GM18505 (cell line): ENCODE measurements around the gene CYP11A1.

Experiments used
- ATAC-seq: cut with Tn5 transposase; IDR thresholded peaks from one replicate; pipeline ENCODE4 v1.9.1; 2021; ENCODE audit not compliant: unreplicated experiment
- POLR2A ChIP-seq: IDR thresholded peaks from 4 replicates; pipeline ENCODE4 v1.6.1; 2011; ENCODE audit warnings: borderline replicate concordance; ENCODE audit not compliant: insufficient read depth, insufficient read length; ENCODE audit errors: extremely low read depth

The CYP11A1 gene

GRCh38 chr15:74367296-74367854 lies at the start of gene CYP11A1:
TSS of gene CYP11A1 (minus strand) at chr15:74367646. CDS start at chr15:74367585, 61 bp downstream.
- TF ChIP-seq POLR2A, result no peak
- no peak for ATAC-seq

DNA sequence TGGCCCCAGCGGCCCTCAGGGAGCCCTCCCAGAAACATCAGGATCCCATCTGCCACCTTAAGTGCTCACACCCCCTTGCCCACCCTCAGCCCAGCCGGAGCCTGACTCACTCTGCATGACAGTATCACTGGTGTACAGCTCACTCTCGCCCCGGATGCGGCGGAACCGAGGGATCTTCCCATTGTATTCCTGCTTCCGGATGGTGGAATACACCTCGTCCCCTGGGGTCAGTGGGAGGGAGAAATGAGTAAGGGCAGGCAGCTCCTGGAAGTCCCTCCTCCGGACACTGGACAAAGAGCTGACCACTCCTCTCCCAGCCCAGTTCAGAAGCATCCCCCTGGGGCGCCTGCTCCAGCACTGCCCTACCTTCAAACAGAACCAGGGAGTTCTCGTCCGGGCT lies 49.8 kb upstream of the CYP11A1 start:
- no peak for TF ChIP-seq POLR2A
- no peak for ATAC-seq

- TF ChIP-seq POLR2A, result peak; percentile 44
- ATAC-seq, result no peak
Observed at GRCh38 chr15:74415966-74416916, 48.8 kb upstream of the CYP11A1 start.

DNA sequence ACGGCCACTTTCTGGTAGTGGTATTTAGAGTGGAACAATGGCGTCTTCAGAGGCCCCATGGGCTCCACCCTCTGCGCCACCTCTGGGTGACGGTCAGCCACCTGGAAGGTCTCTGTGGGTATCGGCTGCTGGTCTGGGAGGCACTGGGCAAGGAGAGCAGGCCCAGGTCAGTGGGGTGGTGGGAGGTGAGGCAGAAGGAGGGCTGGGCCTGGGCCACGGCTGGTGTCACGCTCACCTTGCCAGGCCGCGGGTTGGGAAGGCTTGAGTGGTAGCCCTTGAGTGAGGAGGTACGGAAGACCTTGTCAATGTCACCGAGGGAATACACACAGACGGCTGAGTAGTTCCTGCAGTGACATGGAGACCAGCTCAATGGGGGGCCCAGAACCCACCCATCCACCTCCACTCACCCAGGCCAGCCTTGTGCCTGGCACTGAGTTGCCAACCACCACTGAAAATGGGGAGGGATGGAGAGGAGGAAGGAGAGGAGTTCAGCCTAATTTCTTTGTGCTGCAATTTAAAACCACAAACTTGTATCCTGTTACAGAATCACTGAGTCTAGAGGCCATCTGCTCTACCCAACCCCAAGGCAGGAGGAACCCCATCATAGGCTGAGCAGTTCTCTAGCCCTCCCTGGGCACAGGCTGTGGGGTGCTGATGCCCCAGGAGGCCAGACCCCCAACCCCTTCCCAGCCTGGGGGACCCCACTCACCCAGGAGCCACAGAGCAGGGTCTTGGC lies 47.3 kb upstream of the CYP11A1 start:
- ATAC-seq, result no peak
- no peak for TF ChIP-seq POLR2A

GRCh38 chr15:74414081-74414580 lies 46.7 kb upstream of the CYP11A1 start:
- no peak for ATAC-seq
- TF ChIP-seq POLR2A, result no peak

DNA sequence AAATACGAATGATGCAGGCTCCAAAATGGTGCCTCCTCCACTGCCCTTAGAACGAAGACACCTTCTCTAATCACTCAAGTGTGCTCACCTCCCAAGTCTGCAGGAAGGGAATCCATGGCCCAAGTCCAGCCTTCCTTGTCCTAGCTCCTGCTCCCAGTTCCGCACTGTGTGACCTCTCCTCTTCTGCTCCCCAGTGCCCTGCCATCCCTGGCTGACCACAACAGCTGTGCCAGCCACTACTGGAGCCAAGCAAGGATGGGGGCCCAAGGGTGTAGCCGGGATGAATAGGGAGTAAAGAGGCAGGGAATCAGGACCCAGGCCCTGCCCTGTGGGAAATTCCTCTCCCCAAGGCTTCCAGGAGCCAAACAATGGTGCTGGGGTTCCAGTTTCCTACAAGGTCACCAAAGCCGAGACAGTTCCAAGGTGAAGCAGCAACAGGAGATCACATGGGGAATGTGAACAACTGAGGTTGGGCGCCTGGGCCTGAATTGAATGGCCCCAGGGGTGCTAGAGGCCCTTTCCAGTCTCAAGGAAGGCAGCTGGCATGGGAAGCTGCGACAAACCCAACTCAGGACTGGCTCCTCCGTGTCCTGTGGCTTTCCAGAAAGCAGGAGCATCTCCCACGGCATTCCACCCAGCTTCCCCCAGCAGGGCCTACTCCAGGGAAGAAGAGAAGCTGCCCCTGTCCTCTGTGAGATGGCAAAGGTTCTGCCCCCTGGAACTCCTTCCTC lies 46.1 kb upstream of the CYP11A1 start:
- TF ChIP-seq POLR2A, result peak; percentile 26
- ATAC-seq, result no peak

DNA sequence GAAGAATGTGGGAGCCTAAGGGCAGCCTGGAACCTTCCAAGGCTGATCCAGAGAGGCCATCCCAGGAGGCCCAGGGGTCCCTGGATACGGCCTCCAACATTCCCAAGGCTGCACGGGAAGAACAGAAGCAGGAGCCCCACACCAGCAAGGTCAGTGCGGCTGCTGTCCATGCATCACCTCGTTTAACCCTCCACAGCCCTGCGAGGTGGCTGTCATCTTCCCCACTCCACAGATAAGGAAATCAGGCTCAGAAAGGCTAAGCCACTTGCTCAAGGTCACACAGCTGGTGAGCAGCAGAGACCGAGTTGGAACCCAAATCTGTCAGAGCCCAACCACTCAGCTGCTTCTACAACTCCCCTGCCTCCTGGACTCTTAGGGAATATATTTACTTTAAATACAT lies 44.7 kb upstream of the CYP11A1 start:
- no peak for ATAC-seq
- no peak for TF ChIP-seq POLR2A

DNA sequence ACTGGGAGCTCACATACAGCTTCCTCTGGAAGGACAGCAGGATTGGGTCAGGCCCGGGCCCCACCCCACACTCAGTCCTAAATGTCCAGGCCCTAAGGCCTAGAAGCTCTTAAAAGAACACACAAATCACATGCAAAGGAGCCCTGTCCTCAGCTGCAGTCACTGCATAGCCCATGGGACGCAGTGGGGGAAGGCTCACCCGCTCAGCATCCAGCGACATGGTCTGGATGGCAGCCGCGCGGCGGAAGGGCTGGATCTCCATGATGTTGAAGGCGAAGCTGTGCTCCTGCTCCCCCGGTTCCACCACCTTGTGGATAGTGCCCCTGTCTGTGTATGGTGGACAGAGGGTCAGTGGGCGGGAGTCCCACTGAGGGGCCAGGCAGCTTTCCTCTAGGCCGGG lies 44.2 kb upstream of the CYP11A1 start:
- no peak for ATAC-seq
- peak; percentile 46 for TF ChIP-seq POLR2A

DNA sequence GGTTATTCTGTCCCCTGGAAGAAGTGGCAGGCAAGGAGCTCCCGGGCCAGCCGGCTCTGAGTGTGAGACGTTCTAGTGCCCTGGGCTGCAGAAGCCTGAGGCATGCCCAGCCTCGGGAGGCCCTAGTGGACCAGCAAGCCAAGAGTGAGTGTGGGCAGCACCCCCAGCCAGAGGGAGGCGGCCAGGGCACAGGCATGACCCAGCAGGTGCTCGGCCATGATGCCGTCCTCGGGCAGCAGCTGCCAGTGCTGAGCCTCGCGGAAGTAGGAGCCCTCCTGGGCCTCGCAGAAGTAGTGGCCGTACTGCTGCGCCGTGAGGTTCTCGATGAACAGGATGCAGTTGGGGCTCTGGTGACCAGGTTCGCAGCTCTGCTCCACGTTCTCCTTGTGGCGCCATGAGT lies 43.1 kb upstream of the CYP11A1 start:
- ATAC-seq, result no peak
- no peak for TF ChIP-seq POLR2A

DNA sequence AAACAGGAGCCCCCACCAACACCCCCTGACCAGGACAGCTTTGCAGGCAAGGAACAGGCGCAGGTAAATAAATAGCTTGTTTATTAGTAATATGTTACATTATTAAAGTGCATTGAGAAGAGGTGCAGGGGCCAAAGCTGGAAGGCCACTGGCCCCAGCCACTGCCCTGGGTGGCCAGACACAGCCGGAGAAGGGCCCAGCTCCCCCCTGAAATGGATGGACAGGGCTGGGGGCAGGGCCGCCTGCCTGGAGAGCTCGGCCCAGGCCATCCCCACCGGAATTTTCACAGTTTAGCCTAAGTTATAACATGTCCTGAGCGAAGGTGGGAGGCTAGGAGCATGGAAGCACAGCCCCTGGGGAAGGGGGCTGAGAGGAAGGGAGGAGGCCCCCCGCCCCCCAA lies 41.8 kb upstream of the CYP11A1 start:
- TF ChIP-seq POLR2A, result peak; percentile 51

GRCh38 chr15:74408815-74409214 lies 41.4 kb upstream of the CYP11A1 start:
- no peak for TF ChIP-seq POLR2A
- no peak for ATAC-seq

More for the DNA sequence above, 41.8 kb upstream of the CYP11A1 start:
- no peak for ATAC-seq

GRCh38 chr15:74408385-74408784 lies 40.9 kb upstream of the CYP11A1 start:
- TF ChIP-seq POLR2A, result peak; percentile 70
- ATAC-seq, result no peak
